ENCODE measurements around the gene CACTIN. TPM values are rescaled to one million over a fixed set of nuclear protein-coding genes. Genes with fewer than 3 reads are reported as not detected.

Gene CACTIN
- total and polyA plus RNA-seq, 2 of the 8 experiments (the other 6 are each of a cell fraction or from before 2014, with no cell fraction given) = 25.8 to 29.9 TPM

GRCh38 chr19:3664879-3665642 is 38.5 kb upstream of the CACTIN start:
- no peak overlapping the region for H3K23ac ChIP-seq (ENCODE audit: insufficient read length)
- H3K36me3 ChIP-seq (ENCODE audit: control insufficient read depth in 2 of 4, insufficient read depth in 4 of 4, low read length in 3 of 4) = peaks cover 0 to 9% (median 7%) of the 10 kb centered on the region in 4 experiments; a peak in 5 of 8 replicates
- POLR2A ChIA-PET (ENCODE audit: partially characterized antibody) = interaction anchor here (2.5 kb wide), 1 partner anchor 23 kb away, joined by 12 read pairs; no protein-coding TSS in a partner anchor
- H3K23me2 ChIP-seq (ENCODE audit: low read depth, low read length) = peaks cover 2% of the 10 kb centered on the region; the same call in 1 of the 2 replicates
- no peak overlapping the region for H2BK5ac ChIP-seq (ENCODE audit: low read depth, low read length)
- no peak overlapping the region for H3K9ac ChIP-seq (replicated peaks in 1 of 4; ENCODE audit: extremely low read depth in 1 of 4, low read depth in 3 of 4, low read length in 3 of 4)
- H3K79me2 ChIP-seq (ENCODE audit: control insufficient read depth in 1 of 2, insufficient read depth in 2 of 2, low read length in 2 of 2) = no peaks in the 10 kb centered on the region
- no peak overlapping the region for H3K56ac ChIP-seq (replicated peaks; ENCODE audit: insufficient read length, low read depth, low read length)
- peaks cover 6 to 33% of the 10 kb centered on the region in 2 experiments for H4K20me1 ChIP-seq (replicated peaks in 1 of 2; ENCODE audit: control insufficient read depth in 1 of 2, insufficient read depth in 2 of 2, low read length in 2 of 2)
- no peak for DNase-seq (ENCODE audit: low read depth in 1 of 2, low spot score in 2 of 2)
- no peak overlapping the region for H3K4me3 ChIP-seq (ENCODE audit: extremely low read depth in 1 of 4, insufficient read depth in 2 of 4, low read depth in 3 of 4, low read length in 4 of 4)
- no peak overlapping the region for H2AK5ac ChIP-seq (ENCODE audit: low read depth, low read length)
- no peak overlapping the region for H4K91ac ChIP-seq (replicated peaks; ENCODE audit: insufficient read length, low read length)
- 91% methylated on average over 18 of the region's 19 CpGs; no CpG with 5 or more reads in 1 of the 2 experiments for WGBS, 2 experiments (ENCODE audit: extremely low coverage in 1 of 2, insufficient coverage in 1 of 2, insufficient read length in 1 of 2, insufficient replicate concordance in 2 of 2, low coverage in 1 of 2, low lambda C conversion rate in 2 of 2, missing lambda C conversion rate in 1 of 2)
- H3K4ac ChIP-seq (replicated peaks; ENCODE audit: insufficient read length, low read depth, low read length) = no peak overlapping the region
- H3K14ac ChIP-seq (ENCODE audit: insufficient read length) = no peak overlapping the region
- H2BK120ac ChIP-seq (replicated peaks; ENCODE audit: low read depth, low read length) = no peak overlapping the region
- H2AFZ ChIP-seq (ENCODE audit: low read length) = no peak overlapping the region
- H3K27me3 ChIP-seq (replicated peaks in 1 of 4; ENCODE audit: control insufficient read depth in 3 of 4, extremely low read depth in 1 of 4, insufficient read depth in 3 of 4, low read length in 3 of 4) = no peaks in the 10 kb centered on the region
- H3K18ac ChIP-seq (ENCODE audit: extremely low read depth, low read length) = no peak overlapping the region
- no peak overlapping the region for H3K27ac ChIP-seq (ENCODE audit: low read depth, low read length)
- peaks cover 0 to 3% (median under 1%) of the 10 kb centered on the region in 4 experiments; a peak in 2 of 7 replicates for H3K4me1 ChIP-seq (replicated peaks in 1 of 4; ENCODE audit: control insufficient read depth in 3 of 4, insufficient read depth in 4 of 4, low read length in 3 of 4)
- H4K5ac ChIP-seq (ENCODE audit: insufficient read length, low read depth, low read length) = no peak overlapping the region
- CTCF ChIA-PET (ENCODE audit: partially characterized antibody) = interaction anchor here (0.5 to 5.8 kb wide), 12 partner anchors 10 to 187 kb away, joined by 3 to 110 read pairs (median 11); partner anchors contain the start of genes PIP5K1C and TJP3
- H2BK20ac ChIP-seq (ENCODE audit: low read length) = no peak overlapping the region
- 0 out of 2 replicates have a peak overlapping the region, but pooled peaks have one; percentile 39 for H2BK12ac ChIP-seq (ENCODE audit: low read depth, low read length)
- 0 out of 2 replicates have a peak overlapping the region, but pooled peaks have one; percentile 43 for H4K8ac ChIP-seq (ENCODE audit: extremely low read depth, insufficient read depth, low read length)
- no peak overlapping the region for H3K4me2 ChIP-seq (ENCODE audit: insufficient read depth in 1 of 2, low read depth in 2 of 2, low read length in 2 of 2)
- H3K79me1 ChIP-seq (ENCODE audit: low read depth, low read length) = no peaks in the 10 kb centered on the region; the same call in 1 of the 2 replicates
- no peak overlapping the region for H2BK15ac ChIP-seq (ENCODE audit: low read length)
- no peak for FAIRE-seq
- no peaks in the 10 kb centered on the region for H3K9me3 ChIP-seq (ENCODE audit: insufficient read depth in 2 of 2, low read depth in 1 of 2, low read length in 1 of 2)
- TF ChIP-seq BRCA1 (IDR thresholded peaks at IDR 0.05; ENCODE audit: low read depth, low read length) (no peak), EP300 (IDR thresholded peaks at IDR 0.05; ENCODE audit: borderline replicate concordance in 1 of 2, low read depth in 2 of 2, low read length in 2 of 2) (no peak), CBX5 (IDR thresholded peaks at IDR 0.05; ENCODE audit: low read depth, low read length) (no peak), SIN3A (conservative IDR thresholded peaks at IDR 0.05 in 1 of 2, IDR thresholded peaks at IDR 0.05 in 1 of 2; ENCODE audit: low read depth in 1 of 2, low read length in 2 of 2) (no peak), TAF1 (IDR thresholded peaks at IDR 0.05; ENCODE audit: low read depth, low read length) (no peak), SIX5 (IDR thresholded peaks at IDR 0.05; ENCODE audit: low read depth, low read length) (no peak), SAP30 (IDR thresholded peaks at IDR 0.05; ENCODE audit: insufficient read depth, insufficient replicate concordance, low read length) (no peak), RXRA (IDR thresholded peaks at IDR 0.05; ENCODE audit: insufficient read depth, low read depth, low read length) (no peak), E2F6 (IDR thresholded peaks at IDR 0.05) (no peak), GABPA (IDR thresholded peaks at IDR 0.05; ENCODE audit: borderline replicate concordance, insufficient read depth, low read length) (no peak)
